GM19238 (cell line): Measurements from ENCODE around the gene KRT76.

Experiments
- DNase-seq: peaks from one replicate; pipeline ENCODE4 v3.0.0; 2011; ENCODE audit warnings: low spot score; ENCODE audit not compliant: insufficient read length

Gene KRT76

DNA sequence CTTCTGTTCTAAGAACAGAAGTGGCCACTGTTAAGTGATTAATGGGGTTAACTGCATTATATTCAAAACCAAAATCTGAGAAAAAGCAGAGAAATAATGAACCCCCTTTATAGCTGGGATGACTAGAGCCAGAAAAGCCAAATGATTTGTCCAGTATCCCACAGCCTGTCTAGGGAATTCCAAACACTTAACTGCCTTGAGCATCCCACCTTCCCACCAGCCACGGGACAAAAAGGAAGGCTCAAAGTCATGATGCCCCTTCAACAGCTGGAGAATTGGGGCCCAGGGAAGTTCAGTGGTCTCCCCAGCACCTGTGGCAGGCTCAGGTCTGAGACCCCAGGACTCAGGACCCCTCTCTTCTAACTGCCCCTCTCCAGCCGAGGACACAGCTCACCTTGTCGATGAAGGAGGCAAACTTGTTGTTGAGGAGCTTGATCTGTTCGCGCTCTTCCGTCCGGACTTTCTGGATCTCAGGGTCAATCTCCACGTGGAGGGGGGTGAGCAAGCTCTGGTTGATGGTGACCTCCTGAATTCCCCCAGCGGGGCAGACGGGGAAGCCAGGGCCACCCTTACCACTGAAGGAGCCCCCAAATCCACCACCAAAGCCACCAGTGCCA, 36.2 kb upstream of the KRT76 start:
- no peak for DNase-seq

DNA sequence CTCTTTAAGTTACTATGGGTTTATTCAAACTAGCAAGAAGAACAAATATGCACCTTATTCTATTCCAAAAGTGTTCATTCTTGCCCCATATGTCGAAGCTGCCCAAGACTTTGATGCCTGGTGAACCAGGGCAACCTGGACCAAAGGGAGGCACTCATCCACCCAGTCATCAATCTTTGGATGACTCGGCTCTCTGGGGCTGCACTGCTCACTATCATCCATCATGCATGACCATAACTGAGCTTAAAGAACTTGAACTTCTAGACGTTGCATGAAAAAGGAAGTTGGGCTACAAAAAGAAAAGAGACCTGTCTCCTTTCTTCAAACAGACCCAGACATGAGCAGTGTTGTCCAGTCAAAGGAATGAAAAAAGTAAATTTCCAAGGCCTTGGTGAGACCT, 35.6 kb upstream of the KRT76 start:
- DNase-seq, result no peak

GRCh38 chr12:52812073-52812400, 34.9 kb upstream of the KRT76 start:
- DNase-seq, result no peak

DNA sequence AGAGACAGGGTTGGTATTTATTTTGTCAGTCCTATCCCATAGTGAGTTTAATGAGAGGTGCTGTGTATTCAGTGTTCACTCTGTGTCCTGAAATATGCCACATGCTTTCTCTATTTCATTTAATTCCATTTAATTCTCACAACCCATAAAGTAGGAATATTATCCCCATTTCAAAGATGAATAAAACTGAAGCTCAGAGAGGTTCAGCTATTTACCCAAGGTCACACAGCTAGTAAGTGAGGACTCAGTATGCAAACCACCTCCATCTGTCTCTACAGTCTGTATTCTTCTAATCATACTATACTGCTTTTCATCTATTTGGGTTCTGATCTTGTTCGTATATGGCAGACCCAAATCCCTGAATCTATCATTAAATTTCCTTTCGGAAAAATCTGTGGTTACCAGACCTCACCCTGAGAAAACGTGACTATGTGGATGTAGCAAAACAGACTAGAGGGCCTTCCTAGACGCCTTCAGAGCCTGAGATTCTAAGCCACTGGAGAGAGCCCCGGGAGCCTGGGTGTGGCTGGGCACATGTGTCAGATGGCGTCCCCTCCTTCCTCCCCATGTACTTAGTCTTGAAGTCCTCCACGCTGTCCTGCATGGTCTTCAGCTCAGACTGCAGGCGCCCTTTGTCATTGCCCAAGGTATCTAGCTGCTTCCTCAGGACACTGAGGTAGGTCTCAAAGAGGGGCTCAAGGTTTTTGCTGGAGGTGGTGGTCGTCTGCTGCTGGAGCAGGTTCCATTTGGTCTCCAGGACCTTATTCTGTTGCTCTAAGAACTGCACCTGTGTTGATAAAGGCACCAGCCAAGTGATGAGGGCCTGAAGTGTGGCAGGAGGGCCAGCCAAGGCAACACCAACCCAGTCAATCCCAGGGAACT, 34.3 kb upstream of the KRT76 start:
- DNase-seq, result no peak

DNA sequence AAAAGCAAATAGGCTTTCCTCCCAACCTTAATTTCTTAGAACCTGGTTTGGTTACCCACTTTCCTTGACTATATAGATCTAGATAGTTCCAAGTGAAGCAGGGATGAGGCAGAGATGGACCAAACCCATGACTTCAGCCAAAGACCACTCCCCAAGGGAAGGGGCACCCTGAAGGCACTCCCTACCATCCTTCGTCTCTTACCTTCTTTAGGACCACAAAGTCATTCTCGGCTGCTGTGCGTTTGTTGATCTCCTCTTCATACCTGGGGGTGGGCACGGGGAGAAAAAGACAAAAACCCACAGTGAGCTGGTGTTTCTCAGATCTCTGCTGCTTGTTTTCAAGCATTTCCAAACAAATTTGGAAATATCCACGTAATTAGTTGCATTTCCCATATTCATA, 33.4 kb upstream of the KRT76 start:
- DNase-seq, result no peak

- DNase-seq, result no peak
These were observed 32.0 kb upstream of the KRT76 start for GRCh38 chr12:52809166-52809565.

DNA sequence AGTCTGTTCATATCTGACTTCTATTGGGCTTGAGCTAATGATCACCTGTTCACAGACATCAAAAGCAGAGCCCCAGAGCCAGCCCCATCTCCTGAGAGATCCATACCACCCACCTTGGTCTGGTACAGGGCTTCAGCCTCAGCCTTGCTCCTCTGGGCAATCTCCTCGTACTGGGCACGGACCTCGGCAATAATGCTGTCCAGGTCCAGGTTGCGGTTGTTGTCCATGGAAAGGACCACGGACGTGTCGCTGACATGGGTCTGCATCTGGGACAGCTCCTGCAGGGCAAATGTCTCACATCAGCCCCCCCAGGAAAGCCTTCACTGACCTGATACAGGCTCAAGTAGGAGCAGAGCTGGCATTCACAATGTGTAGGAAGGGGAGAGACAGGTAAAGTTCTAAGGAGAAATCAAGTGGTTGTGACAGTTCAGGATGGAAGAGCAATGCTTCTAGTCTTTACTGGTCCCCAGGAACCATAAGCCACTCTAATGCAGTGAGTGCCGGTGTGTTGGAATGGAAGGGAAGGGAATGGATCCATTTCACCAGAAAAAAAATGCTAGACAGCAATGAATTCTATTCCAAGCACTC, 31.5 kb upstream of the KRT76 start:
- no peak for DNase-seq

DNA sequence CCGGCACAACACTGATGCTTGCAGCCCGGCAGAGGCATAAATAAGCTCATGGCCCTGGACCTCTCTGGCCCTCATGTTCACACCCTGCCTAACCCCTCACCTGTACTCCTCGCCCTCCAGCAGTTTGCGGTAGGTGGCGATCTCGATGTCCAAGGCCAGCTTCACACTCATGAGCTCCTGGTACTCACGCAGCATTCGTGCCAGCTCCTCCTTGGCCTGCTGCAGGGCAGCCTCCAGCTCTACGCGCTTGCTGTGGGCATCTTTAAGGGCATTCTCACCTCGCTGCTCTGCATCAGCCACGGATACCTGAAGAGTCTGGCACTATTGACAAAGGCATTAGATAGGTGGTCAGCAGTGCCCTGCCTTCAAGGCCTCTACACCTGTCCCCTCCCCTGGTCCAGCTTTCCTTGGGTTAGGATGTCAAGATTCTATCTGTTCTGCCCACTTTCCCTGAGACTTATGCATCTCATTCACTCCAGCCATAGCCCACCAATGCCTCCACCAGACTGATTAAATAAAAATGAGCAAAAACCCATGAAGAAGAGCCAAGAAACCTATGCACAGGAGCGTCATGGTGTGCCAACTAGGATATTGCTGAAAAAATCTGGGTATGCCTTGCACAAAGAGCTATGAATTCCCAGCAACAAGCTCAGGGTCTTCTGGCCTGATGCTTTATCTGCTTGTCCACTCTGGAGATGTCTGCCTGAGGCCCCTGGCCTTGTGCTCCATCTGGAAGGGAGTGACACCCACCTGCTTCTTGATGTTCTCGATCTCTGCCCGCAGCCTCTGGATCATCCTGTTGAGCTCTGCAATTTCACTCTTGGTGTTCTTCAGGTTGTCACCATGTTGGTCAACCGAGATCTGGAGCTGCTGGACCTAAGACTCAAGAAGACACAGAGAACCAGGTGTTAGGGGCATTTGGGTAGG, 30.7 kb upstream of the KRT76 start:
- DNase-seq, result no peak

DNA sequence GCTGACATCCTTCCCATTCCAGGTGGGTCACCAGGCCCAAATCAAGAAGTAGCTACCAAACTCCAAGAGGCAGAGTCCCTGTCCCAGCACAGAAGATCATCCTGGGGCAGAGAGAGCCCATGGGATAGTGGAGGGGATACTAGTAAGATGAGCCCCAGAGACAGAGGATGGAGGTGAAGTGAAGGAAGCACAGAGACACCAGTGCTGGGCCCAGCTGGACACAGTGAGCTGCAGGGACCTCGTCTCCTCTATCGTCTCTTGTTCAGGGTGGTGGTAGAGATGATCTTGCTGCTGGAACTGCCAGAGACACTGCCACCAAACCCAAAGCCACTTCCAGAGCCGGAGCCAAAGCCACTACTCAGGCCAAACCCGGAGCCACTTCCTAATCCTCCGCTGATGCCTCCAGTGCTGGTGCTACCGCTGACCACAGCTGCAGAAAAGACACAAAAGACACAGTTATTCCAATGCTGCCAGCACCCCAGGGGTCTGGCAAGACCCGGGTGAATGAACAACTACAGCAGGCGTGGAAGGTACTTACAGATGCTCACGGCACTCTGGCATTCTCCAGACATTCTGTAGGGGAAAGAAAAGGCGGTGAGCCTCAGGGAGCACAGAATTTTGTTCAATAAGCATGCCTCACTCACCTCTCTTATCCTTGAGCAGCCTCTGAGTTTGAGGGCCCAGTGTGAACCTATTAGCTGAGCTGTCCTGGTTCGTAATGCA, 29.8 kb upstream of the KRT76 start:
- no peak for DNase-seq

DNA sequence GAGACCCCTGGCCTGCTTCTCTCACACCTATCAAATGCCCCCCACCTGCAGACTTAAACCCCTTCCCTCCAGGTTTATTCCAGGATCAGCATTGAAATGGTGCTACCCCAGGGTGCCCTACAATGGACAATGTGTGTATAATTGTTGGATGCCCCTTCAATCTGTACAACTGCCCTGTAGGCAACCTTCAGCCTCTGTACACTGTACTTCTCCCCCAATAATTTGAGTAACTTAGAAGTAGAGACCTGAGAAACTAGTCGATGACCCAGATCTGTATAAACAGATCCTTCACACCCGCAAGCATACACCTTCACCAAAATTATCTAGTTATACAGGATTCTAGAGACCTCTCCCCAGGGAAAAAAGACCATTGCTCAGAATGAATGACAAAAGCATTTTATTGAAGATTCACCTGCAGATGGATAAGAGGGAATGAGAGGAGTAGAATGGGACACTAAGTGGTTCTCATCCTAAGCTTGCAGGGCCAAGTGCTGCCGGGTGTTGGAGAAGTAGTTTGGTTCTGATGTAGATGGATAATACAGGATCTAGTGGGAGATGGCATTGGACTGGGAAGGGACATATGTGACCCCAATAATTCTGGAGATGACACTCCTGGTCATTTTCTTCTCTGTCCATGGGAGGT, 29.1 kb upstream of the KRT76 start:
- DNase-seq, result no peak

DNA sequence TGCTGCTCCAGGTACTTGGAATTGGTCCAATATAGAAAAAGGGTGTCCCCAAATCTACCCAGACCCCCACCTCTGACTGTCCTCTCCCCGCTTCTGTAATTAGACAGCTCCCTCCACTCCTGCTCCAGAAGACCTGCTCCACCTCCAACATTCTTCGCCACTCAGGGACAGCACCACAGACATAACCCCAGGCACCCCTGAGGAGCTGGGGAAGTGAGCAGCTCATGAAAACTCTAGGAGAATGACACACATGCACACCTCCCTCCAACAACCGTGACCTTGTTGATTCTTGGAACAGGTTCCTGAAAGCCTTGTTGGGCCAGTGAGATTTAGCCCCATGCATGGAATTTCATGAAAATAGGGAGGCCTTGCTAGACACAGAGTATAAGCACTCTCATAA, 28.6 kb upstream of the KRT76 start:
- no peak for DNase-seq

DNA sequence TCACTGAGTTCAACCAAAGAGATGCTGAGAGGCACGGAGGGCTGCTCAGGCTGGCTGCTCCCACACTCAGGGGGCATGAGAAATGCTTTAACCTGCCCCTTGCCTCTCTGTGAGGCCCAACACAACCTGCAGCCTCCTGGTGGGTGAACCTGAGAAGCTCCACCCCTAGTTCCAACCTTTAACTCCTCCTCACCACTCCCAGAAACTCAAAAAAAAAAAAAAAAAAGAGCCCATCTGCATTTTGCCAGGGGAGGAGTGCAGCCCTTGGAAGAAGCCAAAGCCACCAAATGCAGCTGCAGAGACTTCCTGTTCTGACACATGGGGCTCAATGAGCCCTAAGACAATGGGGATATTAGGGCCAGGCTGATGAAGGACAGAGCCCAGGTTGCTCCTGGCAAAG, 27.9 kb upstream of the KRT76 start:
- no peak for DNase-seq

DNA sequence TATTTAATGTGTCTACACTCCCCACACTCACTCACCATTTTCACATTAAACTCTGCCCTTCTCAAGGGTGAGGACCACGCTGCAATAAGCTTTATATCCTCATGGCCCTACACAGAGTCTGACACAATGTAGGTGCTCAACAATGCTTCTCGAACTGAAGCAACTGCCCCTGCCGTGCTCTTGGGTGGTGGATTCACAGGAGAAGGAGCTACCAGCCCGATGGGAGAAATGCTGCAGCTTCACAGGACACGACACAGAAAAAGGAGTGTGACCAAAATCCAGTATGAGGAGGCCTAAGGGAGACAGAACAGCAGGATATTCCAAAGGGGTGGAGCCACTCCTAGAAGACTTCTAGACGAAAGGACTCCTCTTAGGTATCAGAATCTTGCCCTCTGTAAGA, 25.3 kb upstream of the KRT76 start:
- DNase-seq, result no peak

GRCh38 chr12:52801773-52802172, 24.6 kb upstream of the KRT76 start:
- no peak for DNase-seq

DNA sequence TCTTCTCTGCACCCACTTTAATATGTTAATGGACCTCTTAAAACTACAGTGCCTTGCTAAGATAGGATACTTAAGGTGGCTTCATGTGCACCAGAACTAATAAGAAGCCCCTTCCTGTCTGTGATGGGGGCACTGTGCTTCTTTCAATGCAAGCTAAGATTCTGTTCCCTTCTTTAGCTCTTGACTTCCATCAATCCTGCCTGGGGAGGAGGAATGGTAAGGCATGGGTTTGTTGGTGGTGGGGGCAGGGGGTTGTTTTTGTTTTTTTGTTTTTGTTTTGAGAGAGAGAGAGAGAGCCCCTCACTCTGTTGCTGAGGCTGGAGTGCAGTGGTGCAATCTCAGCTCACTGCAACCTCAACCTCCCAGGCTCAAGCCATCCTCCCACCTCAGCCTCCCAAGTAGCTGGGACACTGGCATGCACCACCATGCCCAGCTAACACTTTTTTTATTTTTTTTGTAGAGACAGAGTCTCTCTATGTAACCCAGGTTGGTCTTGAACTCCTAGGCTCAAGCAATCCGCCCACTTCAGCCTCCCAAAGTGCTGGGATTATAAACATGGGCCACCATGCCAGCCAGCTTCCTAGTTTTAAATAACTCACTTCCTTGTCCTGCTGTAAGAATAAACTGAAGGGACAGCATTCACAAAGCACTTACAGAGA, 23.2 kb upstream of the KRT76 start:
- no peak for DNase-seq

DNA sequence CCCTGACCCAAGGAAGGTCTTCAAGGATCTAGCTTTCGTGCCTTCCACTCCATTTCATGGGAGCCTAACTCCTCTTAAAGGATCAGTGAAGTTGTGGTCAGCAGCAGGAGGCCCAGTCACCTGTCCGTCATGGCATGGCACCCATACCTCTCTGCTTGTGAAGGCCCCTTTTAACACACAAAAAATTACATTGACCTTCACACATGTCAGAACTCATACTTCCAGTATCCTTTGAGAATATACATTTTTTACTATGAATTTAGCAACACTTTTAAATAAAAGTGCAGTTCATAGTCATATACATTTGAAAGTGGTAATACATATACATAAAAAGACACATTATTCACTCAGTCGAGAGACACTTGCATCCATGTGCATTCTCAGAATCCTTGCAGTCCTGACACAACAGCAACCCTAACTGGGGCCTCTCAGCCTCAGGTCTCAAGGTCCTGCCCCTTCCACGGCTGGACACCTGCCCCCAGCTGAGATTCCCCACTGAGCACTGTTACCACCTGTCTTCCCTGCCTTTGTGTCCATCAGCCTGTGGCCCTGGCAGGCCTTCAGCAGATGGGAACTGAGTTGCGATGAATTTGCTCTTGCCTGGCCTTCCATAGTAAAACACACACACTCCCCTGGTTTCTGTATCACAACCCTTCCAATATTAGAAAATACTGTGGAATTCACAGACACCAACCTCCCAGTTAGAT, 22.5 kb upstream of the KRT76 start:
- DNase-seq, result no peak

GRCh38 chr12:52798671-52799504, 21.7 kb upstream of the KRT76 start:
- no peak for DNase-seq

GRCh38 chr12:52798003-52798670, 21.0 kb upstream of the KRT76 start:
- DNase-seq, result no peak
